ENCODE results near the gene ALDH4A1. TPM values are rescaled to one million over a fixed set of nuclear protein-coding genes. Genes with fewer than 3 reads are reported as not detected.

The ALDH4A1 gene
- total RNA-seq, 1 experiment from 2014 or later, result 26.1 TPM

GRCh38 chr1:18927082-18927653 is 24.8 kb upstream of the ALDH4A1 start:
- H2AFZ ChIP-seq (ENCODE audit: low read length), result no peak overlapping the region
- no peak for TF ChIP-seq CTCF (conservative IDR thresholded peaks at IDR 0.05)
- H4K91ac ChIP-seq (ENCODE audit: insufficient read length, low read depth, low read length), result no peak overlapping the region
- H3K14ac ChIP-seq (ENCODE audit: insufficient read depth, low read length), result no peak overlapping the region; the same call in 1 of the 2 replicates
- H2BK20ac ChIP-seq (ENCODE audit: low read depth, low read length, poor library complexity, severe bottlenecking), result no peak overlapping the region
- H3K18ac ChIP-seq (ENCODE audit: insufficient read length, low read depth, low read length), result no peak overlapping the region
- H3K27me3 Mint-ChIP-seq (ENCODE audit: low read depth), result no peaks in the 10 kb centered on the region; the same call in 1 of the 2 replicates
- peaks cover 0 to 5% (median 2%) of the 10 kb centered on the region in 3 experiments; a peak in 4 of 7 replicates for H3K36me3 Mint-ChIP-seq (ENCODE audit: insufficient read depth in 1 of 3, low read depth in 3 of 3)
- H4K20me1 ChIP-seq (ENCODE audit: control insufficient read depth, insufficient read depth, insufficient read length), result no peaks in the 10 kb centered on the region
- no peak overlapping the region for H3T11ph ChIP-seq (ENCODE audit: low read length)
- no peaks in the 10 kb centered on the region for H3K9me3 ChIP-seq (ENCODE audit: control insufficient read depth, low read depth, low read length)
- no peak overlapping the region for H2BK120ac ChIP-seq (ENCODE audit: low read depth, low read length, poor library complexity, severe bottlenecking)
- no peak for DNase-seq
- H3K23ac ChIP-seq (ENCODE audit: insufficient read length, low read depth, low read length), result no peak overlapping the region
- H3K4ac ChIP-seq (ENCODE audit: low read depth, low read length), result no peak overlapping the region
- H3K4me3 Mint-ChIP-seq, result no peak overlapping the region
- H4K5ac ChIP-seq (ENCODE audit: insufficient read length, low read depth, low read length), result no peak overlapping the region
- H3K79me1 ChIP-seq (ENCODE audit: insufficient read depth, low read depth, low read length, poor library complexity, severe bottlenecking), result no peaks in the 10 kb centered on the region
- peaks cover 36 to 38% of the 10 kb centered on the region in 2 experiments for H3K4me1 Mint-ChIP-seq
- H3K9me3 Mint-ChIP-seq, result peaks cover 2 to 4% of the 10 kb centered on the region in 2 experiments; a peak in 2 of 5 replicates
- H2BK12ac ChIP-seq (ENCODE audit: insufficient read length, low read depth, low read length), result no peak overlapping the region
- no peak overlapping the region for H3K9ac ChIP-seq (ENCODE audit: extremely low read depth, insufficient read length, low read length)
- H3K27ac Mint-ChIP-seq, result no peak overlapping the region
- H2BK5ac ChIP-seq (ENCODE audit: insufficient read length, low read length), result no peak overlapping the region
- no CpG with 5 or more reads among the region's 16 CpGs for WGBS (ENCODE audit: extremely low coverage, insufficient read length, low lambda C conversion rate)
- H3K4me1 ChIP-seq (ENCODE audit: insufficient read depth, low read length), result no peaks in the 10 kb centered on the region
- H3K56ac ChIP-seq (ENCODE audit: insufficient read length, low read depth, low read length), result no peak overlapping the region
- no peaks in the 10 kb centered on the region for H3K23me2 ChIP-seq (ENCODE audit: insufficient read length, low read depth, low read length, poor library complexity, severe bottlenecking)
- H2BK15ac ChIP-seq (ENCODE audit: low read depth, low read length), result no peak overlapping the region
- H3K4me2 ChIP-seq (ENCODE audit: insufficient read depth, insufficient read length, low read length), result no peak overlapping the region
- no peak overlapping the region for H3K27ac ChIP-seq (ENCODE audit: insufficient read length, low read depth, low read length)
- no peak overlapping the region for H2AK5ac ChIP-seq (ENCODE audit: insufficient read length, low read length)
- H3K27me3 ChIP-seq (ENCODE audit: insufficient read depth, low read length), result no peaks in the 10 kb centered on the region
- no peak overlapping the region for H4K8ac ChIP-seq (replicated peaks; ENCODE audit: insufficient read length, low read depth, low read length)
- H3K79me2 ChIP-seq (ENCODE audit: insufficient read depth, low read length), result no peaks in the 10 kb centered on the region
